Measurements from ENCODE around the gene SAMD4A.

GRCh38 chr14:54769951-54770863, 203.3 kb downstream of the SAMD4A start:
- TF ChIP-seq, protein P1, sequence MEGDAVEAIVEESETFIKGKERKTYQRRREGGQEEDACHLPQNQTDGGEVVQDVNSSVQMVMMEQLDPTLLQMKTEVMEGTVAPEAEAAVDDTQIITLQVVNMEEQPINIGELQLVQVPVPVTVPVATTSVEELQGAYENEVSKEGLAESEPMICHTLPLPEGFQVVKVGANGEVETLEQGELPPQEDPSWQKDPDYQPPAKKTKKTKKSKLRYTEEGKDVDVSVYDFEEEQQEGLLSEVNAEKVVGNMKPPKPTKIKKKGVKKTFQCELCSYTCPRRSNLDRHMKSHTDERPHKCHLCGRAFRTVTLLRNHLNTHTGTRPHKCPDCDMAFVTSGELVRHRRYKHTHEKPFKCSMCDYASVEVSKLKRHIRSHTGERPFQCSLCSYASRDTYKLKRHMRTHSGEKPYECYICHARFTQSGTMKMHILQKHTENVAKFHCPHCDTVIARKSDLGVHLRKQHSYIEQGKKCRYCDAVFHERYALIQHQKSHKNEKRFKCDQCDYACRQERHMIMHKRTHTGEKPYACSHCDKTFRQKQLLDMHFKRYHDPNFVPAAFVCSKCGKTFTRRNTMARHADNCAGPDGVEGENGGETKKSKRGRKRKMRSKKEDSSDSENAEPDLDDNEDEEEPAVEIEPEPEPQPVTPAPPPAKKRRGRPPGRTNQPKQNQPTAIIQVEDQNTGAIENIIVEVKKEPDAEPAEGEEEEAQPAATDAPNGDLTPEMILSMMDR (conservative IDR thresholded peaks at IDR 0.05 in 1 of 2, IDR thresholded peaks at IDR 0.05 in 1 of 2; ENCODE audit: low read depth in 1 of 2, low read length in 2 of 2): no peak
- no peak for TF ChIP-seq EZH2 (IDR thresholded peaks at IDR 0.05; ENCODE audit: low read length, missing control alignments)

Measured in fibroblast of lung (primary cell).